Astrocyte of the cerebellum (primary cell): ENCODE results near the gene FBXO2.
A peak's percentile ranks its signal among the peaks of the same experiment; 100 is the strongest.
"Not testable (repeated sequence)": the region's sequence is repeated elsewhere in the genome, so short reads cannot be mapped to it uniquely, and the experiment has no call there.

Source experiments
- DNase-seq: peaks from one replicate; pipeline ENCODE4 v3.0.0-alpha.2; 2011; ENCODE audit warnings: low read depth
- H3K4me3 ChIP-seq: 2 replicates; pipeline ENCODE4 v1.5.1; 2011; ENCODE audit warnings: mild to moderate bottlenecking, low read depth, low read length, moderate library complexity
- in situ Hi-C: cut with HindIII; loops from 2 replicates; pipeline ENCODE4 v1.10.0; 2017; ENCODE audit warnings: low sequenced_read_pairs
- TF ChIP-seq, protein P1 (sequence below): IDR thresholded peaks from 2 replicates; pipeline ENCODE4 v1.5.1; 2012; ENCODE audit warnings: low read length, low read depth, moderate library complexity, mild to moderate bottlenecking; ENCODE audit errors: missing control alignments

The FBXO2 gene

DNA sequence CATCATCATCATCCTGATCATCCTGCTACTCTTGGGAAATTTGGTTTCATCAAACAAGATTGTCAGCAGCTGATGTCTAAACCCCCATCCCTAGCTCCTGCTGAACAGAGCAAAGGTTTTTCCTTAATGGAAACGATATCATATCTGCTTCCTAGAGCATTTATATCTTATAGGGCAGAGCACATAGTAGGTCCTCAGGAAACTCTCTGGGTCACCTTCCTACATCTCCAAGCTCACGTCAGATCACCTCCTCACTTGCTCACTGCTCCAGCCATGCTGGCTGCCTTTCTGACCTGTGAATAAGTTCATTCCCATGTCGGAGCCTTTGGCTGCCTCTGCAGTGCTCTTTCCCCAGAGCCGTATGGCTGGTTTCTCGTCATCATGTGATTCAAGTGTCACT is 10.4 kb downstream of the FBXO2 start:
- TF ChIP-seq, protein P1, sequence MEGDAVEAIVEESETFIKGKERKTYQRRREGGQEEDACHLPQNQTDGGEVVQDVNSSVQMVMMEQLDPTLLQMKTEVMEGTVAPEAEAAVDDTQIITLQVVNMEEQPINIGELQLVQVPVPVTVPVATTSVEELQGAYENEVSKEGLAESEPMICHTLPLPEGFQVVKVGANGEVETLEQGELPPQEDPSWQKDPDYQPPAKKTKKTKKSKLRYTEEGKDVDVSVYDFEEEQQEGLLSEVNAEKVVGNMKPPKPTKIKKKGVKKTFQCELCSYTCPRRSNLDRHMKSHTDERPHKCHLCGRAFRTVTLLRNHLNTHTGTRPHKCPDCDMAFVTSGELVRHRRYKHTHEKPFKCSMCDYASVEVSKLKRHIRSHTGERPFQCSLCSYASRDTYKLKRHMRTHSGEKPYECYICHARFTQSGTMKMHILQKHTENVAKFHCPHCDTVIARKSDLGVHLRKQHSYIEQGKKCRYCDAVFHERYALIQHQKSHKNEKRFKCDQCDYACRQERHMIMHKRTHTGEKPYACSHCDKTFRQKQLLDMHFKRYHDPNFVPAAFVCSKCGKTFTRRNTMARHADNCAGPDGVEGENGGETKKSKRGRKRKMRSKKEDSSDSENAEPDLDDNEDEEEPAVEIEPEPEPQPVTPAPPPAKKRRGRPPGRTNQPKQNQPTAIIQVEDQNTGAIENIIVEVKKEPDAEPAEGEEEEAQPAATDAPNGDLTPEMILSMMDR: no peak
- in situ Hi-C loops: no loop called here
- no peak overlapping the region for H3K4me3 ChIP-seq
- DNase-seq: no peak

DNA sequence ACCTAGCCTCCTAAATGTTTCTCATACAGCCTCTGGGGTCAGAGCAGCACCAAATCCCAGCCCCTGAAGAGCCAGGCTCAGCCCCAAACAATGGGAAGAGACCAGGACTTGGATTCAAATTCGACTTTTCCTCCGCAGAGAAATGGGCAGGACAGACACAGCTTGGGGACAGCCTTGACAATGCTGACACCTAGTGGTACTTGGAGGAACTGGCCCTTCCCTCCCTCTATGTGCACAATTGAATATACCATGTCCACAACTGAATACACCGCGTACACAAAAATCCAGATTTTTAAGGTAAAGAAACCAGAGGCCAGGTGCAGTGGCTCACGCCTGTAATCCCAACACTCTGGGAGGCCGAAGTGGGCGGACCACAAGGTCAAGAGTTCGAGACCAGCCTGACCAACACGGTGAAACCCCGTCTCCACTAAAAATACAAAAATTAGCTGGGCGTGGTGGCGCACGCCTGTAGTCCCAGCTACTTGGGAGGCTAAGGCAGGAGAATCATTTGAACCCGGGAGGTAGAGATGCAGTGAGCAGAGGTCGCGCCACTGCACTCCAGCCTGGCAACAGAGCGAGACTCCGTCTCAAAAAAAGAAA is 11.7 kb downstream of the FBXO2 start:
- TF ChIP-seq, protein P1: peak; percentile 97
- DNase-seq: peak; percentile 36
- H3K4me3 ChIP-seq, in situ Hi-C loops: not testable (repeated sequence)

DNA sequence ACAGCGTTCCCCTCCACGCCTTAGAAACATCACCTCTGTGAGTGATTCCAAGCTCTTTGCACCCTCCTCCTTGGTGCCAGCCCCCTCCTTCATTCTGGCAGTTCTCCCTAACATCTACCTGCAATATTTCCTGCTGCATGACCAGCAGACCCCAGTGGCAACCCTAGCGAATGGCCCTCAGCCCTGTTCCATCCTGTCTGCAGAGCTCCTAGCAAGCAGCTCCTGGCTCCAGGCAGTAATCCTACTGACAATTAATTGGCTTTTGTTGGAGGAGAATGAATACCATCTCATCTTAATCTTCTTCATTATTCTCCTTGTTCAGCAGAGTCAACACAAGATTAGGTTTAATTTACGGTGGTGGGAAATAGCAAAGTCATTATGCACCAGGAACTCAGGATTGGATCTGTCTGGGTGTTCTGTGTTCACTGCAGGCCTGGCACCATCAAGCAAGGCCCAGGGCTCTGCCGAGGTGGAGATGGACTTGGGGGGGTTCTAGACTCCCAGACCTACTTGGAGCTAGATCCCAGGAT is 12.4 kb downstream of the FBXO2 start:
- no peak overlapping the region for H3K4me3 ChIP-seq
- TF ChIP-seq, protein P1: no peak
- in situ Hi-C loops: no loop called here
- no peak for DNase-seq

DNA sequence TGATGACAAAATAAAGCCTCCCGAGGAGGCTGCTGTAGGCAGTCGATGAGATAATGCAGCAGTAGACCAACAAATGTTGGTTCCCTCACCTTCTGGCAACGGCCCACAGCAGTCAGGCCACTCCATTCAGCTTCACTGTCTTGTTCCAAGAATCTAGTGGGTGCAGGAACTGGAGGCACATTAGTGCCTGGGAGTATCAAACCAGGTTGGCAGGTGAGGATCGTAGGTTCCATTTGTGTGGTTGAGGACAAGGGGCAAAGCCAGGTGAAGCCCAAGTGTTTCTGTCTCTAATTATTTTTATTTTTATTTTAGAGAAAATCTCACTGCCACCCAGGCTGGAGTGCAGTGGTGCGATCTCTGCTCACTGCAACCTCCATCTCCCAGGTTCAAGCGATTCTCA is 13.3 kb downstream of the FBXO2 start:
- no peak for DNase-seq
- TF ChIP-seq, protein P1: no peak
- in situ Hi-C loops: no loop called here

DNA sequence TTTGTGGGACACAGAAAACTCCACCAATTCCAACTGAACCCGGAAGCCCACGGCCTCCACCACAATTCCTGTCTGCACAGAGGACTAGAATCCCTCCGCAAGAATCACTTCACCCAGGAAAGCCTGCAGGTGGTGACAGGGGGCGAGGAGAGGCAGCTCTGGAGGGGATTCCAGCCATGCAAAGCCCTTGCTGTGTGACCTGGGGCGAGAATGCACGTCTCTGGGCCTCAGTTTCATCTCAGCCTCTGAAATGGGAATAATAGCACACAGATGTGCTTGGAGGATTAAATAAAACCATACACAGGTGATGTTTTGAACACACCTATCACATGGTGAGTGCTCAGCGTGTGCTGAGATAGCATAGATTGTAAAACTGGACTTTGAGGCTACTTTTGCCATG is 14.1 kb downstream of the FBXO2 start:
- no peak for DNase-seq
- in situ Hi-C loops: no loop called here
- TF ChIP-seq, protein P1: no peak
- no peak overlapping the region for H3K4me3 ChIP-seq

More for the DNA sequence above, 13.3 kb downstream of the FBXO2 start:
- no peak overlapping the region for H3K4me3 ChIP-seq

DNA sequence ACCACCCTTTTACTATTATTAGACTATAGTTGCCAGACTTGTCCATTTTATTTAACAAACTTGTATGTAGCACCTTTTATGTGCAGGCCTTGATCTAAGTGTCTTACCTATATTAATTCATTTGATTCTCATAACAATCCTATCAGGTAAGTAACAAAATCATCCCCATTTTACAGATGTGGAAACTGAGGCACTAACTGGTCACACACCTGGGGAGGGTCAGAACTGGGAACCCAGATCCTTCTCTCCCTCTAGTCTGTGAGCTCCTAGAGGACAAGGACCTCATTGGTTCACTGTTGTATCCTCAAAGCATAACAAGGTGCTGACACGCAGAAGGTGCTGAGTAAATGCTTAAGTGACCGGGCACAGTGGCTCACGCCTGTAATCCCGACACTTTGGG is 14.9 kb downstream of the FBXO2 start:
- DNase-seq: no peak
- in situ Hi-C loops: loop anchor here (5.0 kb wide), 1 partner anchor 397 kb away; no protein-coding TSS in a partner anchor
- TF ChIP-seq, protein P1: no peak
- H3K4me3 ChIP-seq: no peak overlapping the region
